KG1 (cell line): ENCODE data around the gene ELP4.

ENCODE experiments used
- DNase-seq: peaks from one replicate; lab custom pipeline; 2025; lab: John Stamatoyannopoulos, UW

The ELP4 gene

DNA sequence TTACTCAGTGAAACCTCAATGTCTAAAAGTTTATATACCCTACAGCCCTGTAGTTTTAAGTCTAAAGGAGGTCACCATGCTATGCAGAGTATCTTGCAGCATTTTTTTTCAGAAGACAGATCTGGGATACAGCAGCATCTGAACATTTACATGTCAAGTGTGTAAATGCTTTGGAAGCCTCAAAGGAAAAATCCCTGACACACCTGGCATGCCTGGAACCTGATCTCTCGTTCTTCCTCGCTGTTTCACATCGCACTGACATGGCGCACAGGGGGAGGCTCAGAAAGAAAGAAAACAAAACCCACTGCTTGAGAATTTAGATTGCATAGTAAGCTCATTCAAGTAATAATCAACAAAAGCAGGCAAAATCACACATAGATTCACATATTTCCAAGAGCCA, 270.5 kb downstream of the ELP4 start:
- no peak for DNase-seq

DNA sequence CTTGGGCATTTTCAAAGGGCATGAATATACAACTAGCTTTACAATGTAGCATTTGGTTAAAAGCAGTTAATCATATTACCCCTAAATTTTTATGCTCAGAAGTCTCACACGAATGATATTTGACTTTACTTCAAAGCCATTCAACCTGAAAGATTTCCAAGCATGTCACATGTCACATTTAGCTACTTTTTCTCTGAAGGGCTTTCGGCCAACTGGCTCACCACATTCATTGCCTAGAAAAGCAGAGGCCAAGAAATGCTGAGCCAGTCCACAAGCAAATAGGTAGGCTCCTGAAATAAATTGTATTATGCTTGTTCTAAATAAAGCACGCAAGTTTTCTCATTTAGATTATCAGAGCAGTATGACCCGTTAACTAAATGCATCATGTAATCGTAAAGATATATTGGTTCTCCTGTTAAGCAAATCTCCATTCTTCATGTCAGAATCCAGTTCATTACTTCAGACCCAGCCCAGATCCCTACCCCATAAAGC, 271.0 kb downstream of the ELP4 start:
- DNase-seq: no peak

DNA sequence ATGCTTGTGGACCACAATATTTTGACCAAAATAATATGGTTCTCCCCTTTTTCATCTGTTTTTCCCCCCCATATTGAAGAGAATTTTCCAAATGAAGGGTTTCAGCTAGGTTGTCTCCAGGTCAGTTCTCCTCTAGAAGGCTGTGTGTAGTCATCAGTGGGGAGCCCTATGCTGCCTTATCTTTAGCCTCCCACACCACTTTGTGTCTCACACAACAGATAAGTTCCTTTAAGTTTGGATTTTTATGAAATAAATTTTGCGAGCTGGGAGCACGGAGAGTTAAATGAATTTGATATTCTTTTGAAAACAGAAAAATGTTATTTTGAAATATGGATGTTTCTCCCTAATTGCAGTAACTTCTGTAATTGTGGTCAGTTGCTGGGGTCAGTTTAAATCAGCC, 272.7 kb downstream of the ELP4 start:
- DNase-seq: no peak

DNA sequence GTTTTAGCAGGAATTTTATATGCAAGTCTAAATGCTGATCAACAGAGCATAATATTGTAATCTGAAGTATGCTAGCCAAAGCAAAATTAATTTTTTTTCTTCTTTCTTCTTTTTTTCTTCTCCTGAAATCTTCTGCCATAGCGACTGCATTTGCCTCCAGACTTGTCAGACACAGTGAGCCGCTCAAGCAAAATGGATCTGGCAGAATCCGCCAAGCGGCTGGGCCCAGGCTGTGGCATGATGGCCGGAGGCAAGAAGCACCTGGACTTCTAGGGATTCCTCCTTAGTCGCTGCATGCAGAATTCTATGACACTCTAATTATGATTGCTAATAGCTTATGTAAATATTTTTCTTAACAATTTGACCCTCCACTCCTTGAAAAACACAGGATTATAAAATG, 273.7 kb downstream of the ELP4 start:
- DNase-seq: no peak

DNA sequence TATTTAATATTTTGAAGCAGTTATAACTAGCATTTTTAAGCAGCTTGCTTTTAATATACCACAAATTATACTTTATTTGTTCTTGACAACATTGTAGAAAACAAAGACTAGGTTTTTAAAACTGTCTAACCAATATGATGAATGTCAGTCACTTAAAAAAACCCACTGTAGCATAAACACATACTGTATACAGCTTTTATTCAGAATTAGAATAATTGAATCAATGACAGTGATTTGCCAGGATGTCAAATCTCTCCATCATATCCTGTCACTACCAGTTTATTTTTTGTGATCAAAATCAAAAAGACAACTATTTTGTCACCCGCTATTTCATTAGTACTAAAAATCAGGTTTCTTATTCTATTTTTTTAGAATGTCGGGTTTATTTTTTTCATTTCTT, 275.0 kb downstream of the ELP4 start:
- no peak for DNase-seq

DNA sequence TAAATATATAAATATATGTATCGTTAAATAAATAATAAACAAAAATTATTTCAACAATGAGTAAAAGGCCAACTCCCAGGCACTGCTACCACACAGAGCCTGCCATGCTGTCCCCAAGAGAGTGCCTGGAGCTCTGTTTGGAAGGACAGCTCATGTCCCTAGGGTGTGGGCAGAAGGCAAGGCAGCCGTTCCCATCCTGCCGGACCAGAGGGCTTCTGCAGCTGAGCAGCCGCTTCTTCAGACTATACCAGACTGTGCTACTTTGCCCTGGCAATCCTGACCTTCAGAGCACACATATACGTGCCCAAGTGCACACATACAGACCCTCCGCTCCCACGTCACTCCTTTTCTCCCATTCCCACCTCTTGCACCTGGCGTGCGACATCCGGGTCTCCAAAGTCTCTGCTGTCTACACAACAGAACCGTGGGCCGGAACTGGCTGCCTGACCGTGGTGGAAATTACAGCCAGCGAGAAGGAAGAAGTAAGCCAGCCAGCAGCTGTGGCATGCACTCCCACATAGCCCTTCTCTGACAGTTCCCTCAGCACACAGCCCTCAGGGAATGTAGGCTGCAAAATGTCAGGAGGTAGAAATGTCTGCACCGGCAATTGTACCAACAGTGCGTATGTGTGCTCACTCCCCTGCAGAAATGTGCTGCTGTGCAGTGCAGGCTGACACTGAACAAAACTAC, 277.6 kb downstream of the ELP4 start:
- no peak for DNase-seq

DNA sequence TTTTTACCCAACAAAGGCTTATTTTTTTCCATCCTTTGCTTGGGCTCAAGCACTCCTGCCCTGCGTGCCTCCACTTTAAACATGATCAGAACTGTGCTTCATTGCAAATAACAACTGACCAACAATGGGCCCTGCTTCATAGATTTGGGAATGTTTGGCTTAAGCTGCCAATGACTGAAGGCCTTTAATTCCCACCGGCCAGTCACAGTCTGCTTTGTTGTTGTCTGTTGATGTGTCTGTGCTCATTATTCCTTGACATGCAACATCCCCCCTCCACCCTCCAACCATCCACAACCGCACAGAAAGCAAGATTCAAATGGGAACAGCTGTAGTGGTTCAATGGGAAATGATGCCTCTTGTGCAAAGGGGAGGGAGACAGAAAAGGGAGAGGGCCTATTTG, 278.5 kb downstream of the ELP4 start:
- DNase-seq: no peak

DNA sequence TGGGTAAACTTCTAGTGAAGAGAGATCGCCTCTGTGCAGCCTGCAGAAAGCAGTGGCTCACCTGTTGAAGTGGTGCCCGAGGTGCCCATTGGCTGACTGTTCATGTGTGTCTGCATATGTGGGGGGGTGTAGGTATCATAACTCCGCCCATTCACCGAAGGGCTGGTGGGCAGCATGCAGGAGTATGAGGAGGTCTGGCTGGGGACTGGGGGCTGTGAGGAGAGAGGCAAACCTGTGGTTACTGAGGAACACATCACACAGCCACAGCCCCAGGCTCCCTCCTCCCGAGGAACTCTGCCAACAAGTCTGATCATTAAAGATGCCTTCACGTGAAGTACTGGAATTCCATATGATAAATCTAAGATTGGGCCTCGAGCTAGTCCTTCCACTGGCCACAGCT, 281.1 kb downstream of the ELP4 start:
- no peak for DNase-seq

DNA sequence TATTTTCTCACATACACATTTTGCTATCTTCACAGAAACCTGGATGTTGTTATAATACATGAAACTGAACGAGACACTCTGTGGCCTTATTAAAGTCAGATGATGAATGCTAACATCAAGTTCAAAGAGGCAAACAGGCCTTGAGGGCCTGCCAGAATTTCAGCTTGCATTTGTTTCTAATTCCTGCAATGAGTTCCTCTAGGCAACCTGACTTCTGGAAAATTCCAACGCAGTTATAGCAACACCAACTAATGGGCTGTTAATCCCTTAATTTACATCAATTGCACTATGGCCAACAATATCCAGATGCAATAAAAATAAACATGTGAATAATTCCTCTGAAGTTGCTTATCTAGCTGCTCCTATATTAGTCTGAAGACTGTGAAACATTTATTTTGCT, 282.5 kb downstream of the ELP4 start:
- DNase-seq: no peak

DNA sequence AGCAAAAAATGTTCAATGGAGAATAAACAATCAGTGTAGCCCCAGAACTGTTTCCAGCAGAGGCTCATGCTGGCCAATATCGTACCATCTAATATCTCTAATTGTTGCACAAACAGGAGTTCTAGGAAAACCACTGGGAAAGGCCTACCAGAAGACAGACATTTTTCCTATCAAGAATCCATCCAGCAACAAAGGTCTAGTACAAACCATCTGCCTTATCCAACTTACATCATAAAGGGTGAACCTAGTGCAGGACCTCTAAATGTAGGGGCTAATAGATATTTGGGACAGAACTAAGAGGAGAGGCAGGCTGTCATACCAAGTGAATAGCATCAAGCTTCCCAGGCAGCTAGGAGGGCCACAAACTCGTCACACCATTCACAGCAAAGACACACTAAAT, 282.9 kb downstream of the ELP4 start:
- no peak for DNase-seq

DNA sequence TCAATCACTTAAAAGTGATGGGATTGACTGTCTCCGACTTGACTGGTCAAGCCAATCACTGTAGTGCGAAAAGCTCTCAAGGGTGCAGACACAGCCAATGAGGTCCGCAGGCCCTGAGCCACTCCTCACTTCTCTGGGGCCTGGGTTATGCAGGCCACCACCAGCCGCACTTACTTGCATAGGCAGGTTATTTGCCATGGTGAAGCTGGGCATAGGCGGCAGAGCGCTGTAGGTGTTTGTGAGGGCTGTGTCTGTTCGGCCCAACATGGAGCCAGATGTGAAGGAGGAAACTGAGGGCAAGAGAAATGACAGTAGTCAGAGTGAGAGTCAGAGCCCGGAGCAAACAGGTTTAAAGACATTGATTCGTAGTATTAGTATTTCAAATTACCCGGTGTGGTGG, 283.7 kb downstream of the ELP4 start:
- DNase-seq: no peak

DNA sequence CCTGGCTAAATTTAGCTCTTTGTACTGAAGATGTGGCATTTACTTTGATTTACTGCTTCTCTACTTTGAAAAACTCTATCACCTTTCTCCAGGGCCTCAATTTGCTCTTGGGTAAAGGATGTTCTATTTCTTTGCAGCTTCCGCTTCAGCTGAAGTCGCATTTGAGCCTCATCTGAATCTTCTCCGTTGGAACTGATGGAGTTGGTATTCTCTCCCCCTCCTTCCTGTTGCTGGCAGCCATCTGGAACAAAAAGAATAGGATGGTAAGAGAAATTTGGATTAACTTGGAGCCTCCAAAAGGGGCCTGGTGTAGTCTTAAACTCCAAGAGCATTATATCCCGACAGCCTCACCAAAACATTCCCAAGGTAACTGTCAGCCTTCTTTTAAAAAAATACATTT, 285.0 kb downstream of the ELP4 start:
- no peak for DNase-seq

DNA sequence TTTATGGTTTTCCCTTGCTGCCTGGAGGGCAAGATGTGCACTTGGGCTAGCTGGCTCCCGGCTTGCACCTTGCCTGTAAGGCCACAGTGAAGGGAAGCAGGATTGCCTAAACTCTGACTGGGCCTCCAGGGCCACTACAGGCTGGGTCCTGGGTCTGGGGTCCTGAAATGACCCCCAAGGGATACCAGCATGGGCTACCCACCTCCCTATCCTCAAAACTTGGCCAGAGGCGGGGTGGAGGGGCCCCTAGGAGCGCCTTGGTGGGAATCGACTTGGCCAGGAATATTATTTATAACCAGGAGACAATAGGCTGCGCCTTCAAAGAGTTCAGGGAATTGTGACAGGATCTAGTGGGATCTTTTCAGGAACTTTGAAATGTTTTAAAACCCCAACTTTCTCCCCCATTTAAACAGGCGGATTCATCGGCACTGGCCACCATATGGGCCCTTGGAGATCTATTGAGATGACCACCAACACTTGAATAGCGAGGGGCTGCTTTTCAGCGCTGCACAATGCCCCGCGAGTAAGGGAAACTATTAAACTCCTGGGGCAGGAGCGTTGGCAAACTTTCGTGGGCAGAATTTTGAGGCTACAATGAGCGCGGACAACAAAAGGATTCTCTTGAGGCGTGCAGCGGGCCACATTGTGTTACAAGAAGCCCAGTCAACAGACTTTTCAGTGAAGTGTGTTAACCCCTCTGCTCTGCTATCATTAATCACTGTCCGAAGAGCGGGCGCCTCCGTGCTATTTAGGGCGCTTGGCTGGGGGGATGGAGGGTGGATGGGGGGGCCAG, 286.3 kb downstream of the ELP4 start:
- no peak for DNase-seq

DNA sequence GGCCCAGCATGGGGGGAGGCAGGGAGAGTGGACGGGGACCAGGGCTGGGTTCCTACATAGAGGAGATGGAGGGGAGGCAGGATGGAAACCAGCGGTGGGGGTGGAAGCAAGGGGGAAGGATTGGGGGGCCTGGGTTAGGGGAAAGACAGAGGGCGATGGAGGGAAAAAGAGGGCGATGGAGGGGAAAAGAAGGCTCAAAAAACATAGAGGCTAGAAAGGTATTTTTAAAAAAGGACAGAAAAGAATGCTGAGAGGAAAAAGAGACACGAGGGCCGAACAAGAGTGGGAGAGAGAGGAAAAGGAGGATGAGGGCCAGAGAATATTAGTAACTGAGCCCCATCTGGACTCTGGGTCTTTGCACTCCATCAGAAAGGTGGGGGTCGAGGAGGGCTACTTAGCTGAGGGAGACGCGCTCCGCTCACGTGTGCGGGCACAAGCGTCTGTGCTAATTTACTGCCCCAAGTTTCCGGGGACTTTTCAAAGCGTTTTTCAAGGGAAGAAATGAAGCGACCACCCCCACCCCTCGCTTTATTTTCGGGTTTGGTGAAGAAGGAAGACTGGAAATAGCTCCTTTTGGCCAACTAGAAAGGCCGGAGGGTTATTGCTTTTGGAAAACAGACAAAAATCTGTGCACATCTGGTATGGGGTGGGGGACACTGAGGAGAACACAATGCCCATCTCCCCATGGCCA, 287.1 kb downstream of the ELP4 start:
- no peak for DNase-seq

DNA sequence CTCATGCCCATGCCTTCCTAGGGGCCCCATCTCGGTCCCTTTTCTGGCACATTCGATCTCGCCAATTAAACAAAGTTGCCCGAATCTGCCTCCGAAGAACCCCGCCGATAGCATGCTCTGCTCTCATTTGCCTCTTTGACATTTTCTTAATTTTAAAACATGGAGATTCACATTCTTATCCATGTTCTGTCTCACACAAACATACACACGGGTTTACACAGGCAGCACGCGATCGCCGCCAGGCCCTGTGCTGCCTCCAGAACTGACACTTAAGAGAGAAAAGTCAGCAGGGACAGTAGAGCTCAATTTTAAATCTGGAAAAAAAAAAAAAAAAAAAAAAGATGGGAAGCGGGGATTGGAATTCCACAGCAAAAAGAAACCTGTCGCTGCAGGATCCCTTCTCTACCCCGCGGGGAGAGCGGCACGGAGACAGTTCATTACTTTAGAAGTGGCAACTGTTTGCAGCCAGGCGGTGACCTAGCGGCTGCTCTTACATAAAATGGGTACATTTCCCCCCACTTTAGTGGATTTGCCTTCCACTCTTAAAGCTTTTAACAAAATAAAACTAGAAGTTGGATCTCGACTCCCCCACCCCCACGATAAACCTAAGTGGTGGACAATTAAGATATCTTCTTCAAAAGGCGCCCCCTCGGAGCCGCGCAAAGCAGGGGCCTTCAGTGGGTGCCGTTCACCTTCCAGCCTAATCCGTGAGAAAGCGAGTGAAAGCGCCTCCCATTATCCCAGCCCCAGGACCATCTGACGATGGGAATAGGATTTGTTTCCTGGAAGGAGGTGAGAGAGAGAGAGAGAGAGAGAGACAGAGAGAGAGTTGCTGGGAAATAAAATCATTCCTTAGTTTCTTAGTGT, 287.9 kb downstream of the ELP4 start:
- no peak for DNase-seq

DNA sequence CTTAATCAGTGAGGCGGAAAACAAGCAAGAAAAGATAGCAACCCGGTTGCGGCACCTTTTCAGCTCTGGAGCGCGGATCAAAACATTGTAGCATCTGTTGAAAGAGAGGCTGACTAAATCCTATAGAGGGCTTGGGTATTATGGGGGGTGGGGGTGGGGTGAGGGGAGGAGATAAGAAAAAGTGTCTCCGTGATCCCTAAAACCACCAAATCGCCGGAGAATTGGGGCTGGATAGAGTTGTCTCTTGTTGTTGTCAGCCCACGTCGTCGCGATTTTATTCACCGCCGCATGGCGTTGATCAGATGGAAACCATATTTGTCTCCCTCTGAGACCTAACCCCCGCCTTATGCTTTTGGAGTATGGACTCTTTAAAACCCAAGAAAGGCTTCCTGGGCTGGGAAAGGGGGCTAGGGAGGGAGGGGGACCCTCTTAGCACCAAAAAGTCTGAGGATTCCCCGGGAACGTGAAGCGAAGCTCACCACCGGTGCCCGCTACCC, 288.5 kb downstream of the ELP4 start:
- DNase-seq: no peak

DNA sequence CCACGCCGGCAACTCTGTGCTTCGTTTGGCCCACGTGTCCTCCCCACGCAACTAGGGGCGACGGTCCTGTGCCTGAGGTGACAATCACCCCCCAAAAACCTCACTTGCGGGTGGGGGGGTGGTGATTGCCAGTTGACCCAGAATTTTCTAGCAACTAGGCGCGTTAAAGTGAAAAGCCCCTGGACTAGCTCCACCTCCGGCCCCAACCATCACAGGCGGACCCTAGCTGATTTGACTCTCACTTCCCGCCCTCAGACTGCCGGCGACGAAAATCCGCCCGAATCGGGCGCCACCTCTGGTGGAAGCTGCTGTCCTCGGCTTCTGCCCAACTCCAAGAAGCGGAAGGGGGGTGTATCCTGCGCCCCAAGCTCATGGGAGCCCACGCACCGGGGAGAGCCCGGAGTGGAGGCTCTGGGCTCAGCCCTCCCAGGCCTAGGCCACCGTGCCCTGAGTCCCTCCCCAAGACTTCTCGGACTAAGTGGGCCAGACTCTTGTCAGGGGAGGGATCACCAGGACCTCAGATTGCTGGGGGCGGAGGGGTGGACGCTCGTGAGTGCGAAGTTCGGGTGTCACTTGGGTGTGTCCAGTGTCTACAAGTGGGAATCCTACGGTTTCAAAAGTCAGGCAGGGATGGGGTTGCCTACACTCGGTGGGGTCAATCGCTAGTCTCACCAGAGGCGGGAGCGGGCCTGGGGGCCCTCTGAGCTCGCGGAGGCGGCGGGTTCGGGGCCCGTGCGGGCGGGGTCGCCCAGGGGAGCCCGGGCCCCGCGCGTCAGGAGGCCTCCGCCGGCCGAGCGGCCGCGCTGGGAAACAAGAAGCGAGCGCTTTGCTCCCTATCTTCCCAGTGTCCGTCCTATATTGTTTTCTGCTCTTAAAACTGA, 289.2 kb downstream of the ELP4 start:
- no peak for DNase-seq

DNA sequence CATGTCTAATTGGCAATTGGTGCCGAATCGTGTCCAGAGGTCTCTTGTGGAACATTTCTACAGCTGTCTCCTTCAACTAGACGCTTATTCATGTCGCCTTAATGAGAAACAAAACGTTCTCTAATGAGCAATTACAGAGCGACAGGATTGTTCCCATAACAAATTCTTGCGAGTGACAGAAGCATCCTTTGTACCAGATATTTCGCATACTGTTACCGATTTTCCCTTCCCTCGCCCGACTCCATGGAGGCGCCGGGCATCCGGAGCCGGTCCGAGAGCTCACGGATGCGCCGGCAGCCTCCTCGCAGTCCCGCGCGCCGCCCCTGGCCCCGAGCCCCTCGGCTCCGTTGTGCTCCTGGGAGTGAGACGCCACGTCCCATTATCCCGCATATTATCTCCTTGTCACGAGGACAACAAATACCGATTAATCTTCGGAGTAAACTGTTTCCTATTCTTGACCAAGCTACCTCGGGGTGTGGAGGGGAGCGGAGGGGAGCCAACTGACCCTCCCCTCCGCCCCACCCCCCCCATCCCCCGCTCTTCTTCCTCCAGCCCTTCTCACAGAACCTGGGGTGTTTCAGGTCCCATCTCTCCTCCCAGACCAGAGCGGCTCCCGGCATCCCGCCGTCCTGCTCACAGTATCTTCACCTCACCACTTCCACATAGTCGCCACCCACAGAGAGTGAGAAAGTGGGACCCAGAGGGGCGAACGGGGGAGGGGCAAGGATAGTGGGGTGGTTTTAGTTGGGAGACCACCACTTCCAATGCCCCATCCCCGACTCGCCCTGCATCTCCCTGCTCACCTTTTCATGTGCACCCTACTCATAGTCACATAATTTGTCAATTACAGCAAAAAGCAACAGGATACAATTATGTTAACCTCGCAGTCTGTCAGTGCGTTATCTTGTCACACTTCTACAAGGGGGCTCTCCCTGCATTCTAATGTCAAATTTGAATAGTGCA, 290.1 kb downstream of the ELP4 start:
- DNase-seq: no peak

DNA sequence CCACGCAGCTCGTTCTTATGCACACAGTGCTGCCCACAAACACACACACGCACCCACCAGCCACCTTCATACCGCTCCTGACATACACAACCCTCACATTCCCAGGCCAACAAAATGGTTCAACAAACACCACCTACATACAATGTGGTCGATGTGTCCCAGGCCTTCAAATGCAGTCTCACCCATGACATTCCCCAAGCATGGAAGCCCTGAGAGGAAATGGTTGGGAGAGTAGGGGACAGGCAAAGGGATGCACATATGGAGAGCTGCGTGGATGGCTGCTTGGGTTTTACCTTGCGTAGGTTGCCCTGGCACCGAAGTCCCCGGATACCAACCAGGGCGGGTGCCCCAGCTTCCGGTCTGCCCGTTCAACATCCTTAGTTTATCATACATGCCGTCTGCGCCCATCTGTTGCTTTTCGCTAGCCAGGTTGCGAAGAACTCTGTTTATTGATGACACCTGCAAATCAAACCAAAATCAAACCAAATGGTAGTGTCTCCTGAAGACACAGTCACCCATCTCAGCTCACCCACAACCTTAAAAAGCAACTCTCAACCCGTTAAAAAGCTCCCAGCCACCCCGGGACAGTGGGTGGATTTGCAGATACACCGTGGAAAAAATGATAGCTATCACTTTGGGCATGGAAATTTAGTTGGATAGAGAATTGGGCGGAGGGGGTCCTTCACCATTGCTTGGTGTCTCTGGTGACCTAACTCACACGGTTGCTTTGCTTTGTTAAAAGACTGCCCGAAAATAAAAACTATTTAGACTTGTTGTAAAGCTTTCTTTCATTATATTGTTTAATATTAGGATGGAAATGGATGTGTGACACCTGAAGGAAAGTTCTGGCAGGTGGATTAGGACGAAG, 291.1 kb downstream of the ELP4 start:
- no peak for DNase-seq
